Activated naive CD4-positive, alpha-beta T cell treated with anti-CD3 and anti-CD28 coated beads, Interleukin-2, amount 50 U/mL, for 72 hours (primary cell): ENCODE data around the gene DCBLD2. TPM values are rescaled to one million over a fixed set of nuclear protein-coding genes. Genes with fewer than 3 reads are reported as not detected.

ENCODE experiments used
- ATAC-seq, 2 donors: fragments of 150-1000 bp; cut with Tn5 transposase; 2 replicates each; pipeline ENCODE4 v1.10.0; 2021; ENCODE audit warnings: mild to moderate bottlenecking in 2 of 2, moderate library complexity in 2 of 2
- DNase-seq, 2 donors: peaks; one replicate each; pipeline ENCODE4 v3.0.0; 2021 to 2022; ENCODE audit warnings: low spot score in 2 of 2
- H3K27ac Mint-ChIP-seq, 2 donors: one replicate each; pipeline ENCODE4 v1.8.0; 2022; ENCODE audit warnings: mild to moderate bottlenecking in 2 of 2, mixed read lengths in 2 of 2
- H3K36me3 Mint-ChIP-seq, 2 donors: one replicate each; pipeline ENCODE4 v1.8.0; 2022; ENCODE audit warnings: mixed read lengths in 2 of 2
- H3K9me3 Mint-ChIP-seq, 2 donors: one replicate each; pipeline ENCODE4 v1.8.0; 2022; ENCODE audit warnings: mixed read lengths in 2 of 2
- total RNA-seq, 2 donors: library from RNA; stranded (reverse); gene quantifications; one replicate each; pipeline ENCODE4 v1.2.3, GENCODE V29; 2022

DCBLD2 gene
- total RNA-seq, 2 donors from 2014 or later, result 2.8 to 3.2 TPM

DNA sequence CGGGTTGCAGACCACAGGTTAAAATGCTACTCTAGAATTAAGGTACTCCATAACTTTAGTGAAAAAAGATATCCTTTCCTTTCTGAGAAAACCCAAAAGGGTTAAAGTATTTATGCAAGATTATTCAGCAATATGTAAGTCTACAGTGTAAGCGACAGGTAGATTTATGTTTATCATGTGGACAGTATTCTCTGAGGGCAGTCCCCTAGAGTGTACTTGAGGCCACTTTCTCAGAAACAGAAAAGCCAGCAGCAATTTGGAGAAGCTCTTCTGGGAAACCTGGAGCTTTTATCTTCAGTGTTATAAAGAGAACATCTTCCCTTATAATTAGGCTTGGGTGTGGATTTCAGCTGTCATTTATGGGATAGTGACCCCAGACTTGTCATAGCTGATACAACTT lies 129.5 kb downstream of the DCBLD2 start:
- H3K27ac Mint-ChIP-seq, result no peak overlapping the region
- ATAC-seq, result no peak
- no peaks in the 10 kb centered on the region for H3K36me3 Mint-ChIP-seq
- DNase-seq, result no peak
- no peaks in the 10 kb centered on the region for H3K9me3 Mint-ChIP-seq

DNA sequence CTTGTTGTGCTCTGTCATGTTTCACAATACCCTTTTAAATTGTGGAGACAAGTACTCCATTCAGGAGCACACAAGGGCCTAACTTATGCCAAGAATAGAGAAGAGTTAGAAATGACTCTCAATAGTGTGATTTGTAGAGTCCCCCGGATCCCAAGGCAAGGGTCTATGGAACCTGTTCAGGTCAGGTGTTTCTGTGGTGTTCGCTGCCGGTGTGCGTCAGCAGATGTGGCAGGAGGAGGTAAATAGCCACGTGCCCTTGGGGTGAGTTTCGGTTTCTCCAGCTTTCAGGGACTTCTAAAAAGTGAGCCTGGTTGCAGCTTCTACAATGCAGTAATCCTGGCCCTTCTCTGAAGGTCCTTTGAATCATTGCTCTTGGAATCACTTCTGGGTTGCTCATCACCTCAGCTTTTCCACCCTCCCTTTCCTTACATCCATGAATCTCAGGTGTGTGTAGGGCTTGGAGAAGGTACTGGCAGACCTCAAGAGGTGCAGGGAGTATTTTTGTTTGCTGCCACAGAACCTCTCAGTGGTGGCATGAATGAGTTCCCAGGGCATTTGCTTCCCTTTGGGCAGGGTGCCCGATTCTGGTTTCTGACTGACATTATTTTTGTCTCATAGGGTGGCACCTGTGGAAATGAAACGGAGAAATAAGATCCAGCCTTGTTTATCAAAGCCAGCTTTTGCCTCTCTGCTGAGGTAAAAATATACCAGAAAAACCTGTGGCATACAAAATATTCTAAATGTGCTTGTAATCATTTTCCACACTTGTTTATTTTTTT lies 131.0 kb downstream of the DCBLD2 start:
- ATAC-seq (peak in 1 of 2 donors; percentile 39), DNase-seq (no peak)
- Mint-ChIP-seq H3K36me3 (no peaks in the 10 kb centered on the region), H3K27ac (no peak overlapping the region), H3K9me3 (no peaks in the 10 kb centered on the region)

DNA sequence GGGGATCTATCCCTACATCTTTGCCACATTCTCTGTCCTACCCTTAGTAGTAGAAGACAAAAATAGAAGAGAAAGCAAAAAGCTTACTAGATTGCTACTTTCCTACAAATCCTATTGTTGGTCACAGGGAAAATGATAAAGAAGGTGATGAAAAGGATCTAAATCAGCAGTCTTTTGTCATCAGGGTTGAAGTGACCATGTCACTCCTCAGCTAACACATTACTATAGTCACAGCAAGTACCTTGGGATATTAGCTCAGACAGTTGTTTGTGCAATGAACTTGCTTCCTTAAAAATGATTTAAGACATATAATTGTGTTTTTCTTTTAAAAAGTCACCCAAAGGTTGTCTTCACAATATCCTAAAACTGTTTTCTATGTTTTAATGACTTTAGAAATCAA lies 132.0 kb downstream of the DCBLD2 start:
- H3K36me3 Mint-ChIP-seq, result no peaks in the 10 kb centered on the region

DNA sequence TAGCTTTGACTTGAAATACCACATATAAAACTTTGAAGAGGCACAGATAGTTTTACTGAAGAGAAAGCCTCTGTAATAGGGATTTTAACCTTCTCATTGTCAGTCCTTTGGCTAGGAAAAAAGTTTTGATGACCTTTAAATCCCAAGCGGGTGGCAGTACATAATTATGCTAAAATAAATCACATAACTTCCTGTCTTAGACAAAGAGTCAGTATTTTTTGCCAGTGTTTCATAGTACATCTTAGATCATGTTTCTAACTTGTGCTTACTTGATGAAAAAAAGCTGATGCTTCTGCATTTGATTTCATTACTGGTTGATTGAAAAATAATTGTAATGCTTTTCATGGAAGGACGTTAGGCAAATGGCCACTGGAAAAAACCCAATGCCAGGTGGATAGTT lies 132.5 kb downstream of the DCBLD2 start:
- H3K36me3 Mint-ChIP-seq, result no peaks in the 10 kb centered on the region
- no peak for ATAC-seq

More for the DNA sequence above, 132.0 kb downstream of the DCBLD2 start:
- no peaks in the 10 kb centered on the region for H3K9me3 Mint-ChIP-seq
- ATAC-seq (no peak), DNase-seq (no peak)
- no peak overlapping the region for H3K27ac Mint-ChIP-seq

DNA sequence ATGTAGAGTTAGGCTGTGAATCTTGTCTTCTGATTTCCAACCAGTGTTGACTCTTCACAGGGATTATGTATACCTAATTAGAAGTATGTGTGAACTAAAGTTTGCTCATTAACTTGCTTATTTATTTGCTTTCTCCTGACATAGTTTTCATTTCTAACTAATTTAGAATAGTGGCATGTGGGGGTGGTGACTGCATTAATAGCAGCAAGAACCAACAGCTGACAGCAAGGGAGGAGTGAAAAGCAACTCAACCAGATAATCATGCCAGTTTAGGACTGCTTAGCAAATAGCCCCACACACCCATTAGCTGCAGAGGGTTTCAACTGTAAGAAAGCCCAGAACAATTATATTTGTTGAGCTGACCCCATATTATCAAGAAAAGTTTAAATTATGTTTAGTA lies 134.6 kb downstream of the DCBLD2 start:
- ATAC-seq (no peak), DNase-seq (no peak)
- Mint-ChIP-seq H3K9me3 (no peaks in the 10 kb centered on the region), H3K36me3 (no peaks in the 10 kb centered on the region), H3K27ac (no peak overlapping the region)

More for the DNA sequence above, 132.5 kb downstream of the DCBLD2 start:
- H3K27ac Mint-ChIP-seq, result no peak overlapping the region
- H3K9me3 Mint-ChIP-seq, result no peaks in the 10 kb centered on the region
- no peak for DNase-seq

DNA sequence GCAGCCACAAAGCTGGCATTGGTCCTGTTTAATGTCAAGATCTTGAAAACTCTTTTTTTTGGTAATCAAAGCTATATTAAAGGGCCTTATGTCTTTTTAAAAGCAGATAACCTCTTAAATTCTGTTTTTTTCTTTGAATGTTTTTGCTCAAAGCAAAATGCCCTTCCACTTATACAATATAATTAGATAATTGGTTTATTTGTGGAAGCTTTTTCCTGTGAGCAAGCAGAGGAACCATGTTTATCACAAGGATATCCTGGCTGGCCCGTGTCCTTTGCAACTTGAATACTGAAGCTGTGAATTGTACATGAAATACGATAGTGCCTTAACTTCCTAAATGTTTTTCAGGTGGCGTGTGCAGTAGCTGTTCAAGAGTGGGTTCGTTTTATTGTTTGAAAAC lies 135.8 kb downstream of the DCBLD2 start:
- no peaks in the 10 kb centered on the region for H3K36me3 Mint-ChIP-seq

DNA sequence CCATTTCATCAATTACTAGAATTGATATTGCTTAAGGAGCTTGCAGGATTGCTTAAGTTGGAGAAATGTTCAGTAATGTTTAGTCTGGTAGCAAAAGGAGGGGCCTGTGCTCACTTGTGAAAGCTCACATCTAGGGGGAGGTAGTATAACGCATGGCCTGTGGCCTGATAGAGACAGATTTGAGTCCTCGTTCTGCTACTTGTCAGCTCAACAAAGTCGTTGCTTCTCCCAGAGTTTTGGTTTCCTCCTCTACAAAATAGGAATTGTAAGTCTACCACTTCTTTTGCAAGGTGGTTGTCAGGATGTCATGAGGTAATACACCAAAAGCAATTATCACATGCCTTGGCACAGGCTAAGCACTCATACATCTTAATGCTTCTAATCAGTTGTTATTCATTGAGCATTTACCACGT lies 137.0 kb downstream of the DCBLD2 start:
- ATAC-seq, result no peak
- H3K27ac Mint-ChIP-seq, result no peak overlapping the region
- no peak for DNase-seq
- no peaks in the 10 kb centered on the region for H3K36me3 Mint-ChIP-seq
- H3K9me3 Mint-ChIP-seq, result no peaks in the 10 kb centered on the region

More for the DNA sequence above, 135.8 kb downstream of the DCBLD2 start:
- no peak for ATAC-seq
- no peaks in the 10 kb centered on the region for H3K9me3 Mint-ChIP-seq
- no peak overlapping the region for H3K27ac Mint-ChIP-seq
- no peak for DNase-seq

DNA sequence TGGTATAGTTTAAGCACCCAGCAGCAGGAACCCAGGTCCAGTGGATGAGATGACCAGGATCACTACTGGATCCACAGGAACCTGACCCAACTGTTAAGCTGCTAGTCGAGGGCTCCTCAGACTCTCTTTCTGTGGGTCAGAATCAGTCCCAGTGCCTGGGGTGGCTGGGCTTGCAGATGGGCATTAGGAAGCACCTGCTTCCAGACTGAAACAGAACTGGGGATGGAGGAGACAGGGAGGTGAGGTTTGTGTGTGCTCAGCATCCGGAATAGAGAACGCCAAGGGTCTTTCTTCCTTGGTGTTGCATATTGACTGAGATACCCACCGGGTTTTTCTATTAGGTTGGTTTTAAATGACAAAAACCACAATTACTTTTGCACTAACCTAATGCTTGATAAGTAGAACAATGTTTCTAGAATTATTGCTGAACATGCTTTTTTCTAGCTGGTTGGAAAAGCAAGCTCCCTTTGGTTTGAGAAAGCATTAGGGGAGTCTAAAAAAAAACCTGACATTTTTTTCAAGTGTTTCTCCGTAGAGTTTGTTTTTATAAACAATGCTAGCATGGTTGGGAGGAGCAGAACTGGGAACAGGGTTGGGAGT lies 137.6 kb downstream of the DCBLD2 start:
- no peak for ATAC-seq

DNA sequence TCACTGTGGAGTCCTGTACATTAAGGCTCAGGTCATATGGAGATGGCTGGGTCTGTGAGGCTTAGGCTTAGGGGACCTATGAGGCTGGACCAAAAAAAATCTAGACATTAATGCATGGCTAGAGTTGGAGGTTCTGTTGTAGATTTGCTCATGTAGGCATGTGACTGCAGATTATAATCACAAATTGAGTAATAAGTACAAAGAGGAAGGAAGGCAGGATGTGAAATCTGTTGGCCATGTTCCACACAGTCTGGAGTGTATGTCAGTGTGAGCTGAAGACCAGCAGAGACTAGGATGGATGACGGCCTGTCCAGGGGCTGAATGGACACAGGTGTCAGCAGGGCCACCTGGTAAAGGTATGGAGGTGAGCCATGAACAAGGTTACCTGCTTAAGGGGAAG lies 138.4 kb downstream of the DCBLD2 start, which contains the start of gene ST3GAL6:
Gene ST3GAL6 (plus strand): TSS at position 265 of the 400 bp plus-strand sequence. CDS start 5,101 bp downstream, outside the sequence.
- Mint-ChIP-seq H3K36me3 (no peaks in the 10 kb centered on the region), H3K9me3 (no peaks in the 10 kb centered on the region), H3K27ac (peak within 1 kb of the TSS in 1 of 2 donors; percentile 12)
- ATAC-seq (no peak), DNase-seq (no peak)

More for the DNA sequence above, 137.6 kb downstream of the DCBLD2 start:
- Mint-ChIP-seq H3K27ac (no peak overlapping the region), H3K9me3 (no peaks in the 10 kb centered on the region), H3K36me3 (no peaks in the 10 kb centered on the region)
- no peak for DNase-seq

DNA sequence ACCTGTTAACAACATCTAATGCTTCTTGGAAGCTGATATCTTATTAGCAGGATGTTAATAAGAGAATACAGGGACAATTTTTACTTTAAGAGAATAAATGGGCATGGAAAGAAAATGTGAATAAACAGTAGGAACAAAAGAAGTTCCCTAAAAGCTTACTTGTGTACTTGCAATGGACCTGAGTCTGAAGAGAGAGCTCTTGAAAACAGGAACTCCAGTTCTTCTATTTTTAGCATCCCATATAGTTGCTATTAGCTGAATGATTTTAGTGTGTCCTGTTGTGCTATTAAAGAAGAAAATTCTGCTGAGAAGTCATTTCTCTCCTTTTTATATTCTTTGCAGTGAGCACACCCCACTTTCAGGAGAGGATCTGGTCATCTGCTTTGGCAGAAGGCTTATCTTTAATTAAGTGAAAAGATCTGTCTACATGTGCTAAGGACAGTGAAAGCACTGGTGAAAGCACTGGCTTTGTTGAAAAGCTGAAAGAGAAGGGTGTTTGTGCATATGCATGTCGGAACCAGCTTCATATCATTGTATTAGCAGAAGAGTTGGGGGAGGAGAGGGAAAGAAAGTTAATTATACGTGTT lies 139.8 kb downstream of the DCBLD2 start:
- Mint-ChIP-seq H3K27ac (no peak overlapping the region), H3K9me3 (no peaks in the 10 kb centered on the region), H3K36me3 (no peaks in the 10 kb centered on the region)
- DNase-seq (no peak), ATAC-seq (no peak)

DNA sequence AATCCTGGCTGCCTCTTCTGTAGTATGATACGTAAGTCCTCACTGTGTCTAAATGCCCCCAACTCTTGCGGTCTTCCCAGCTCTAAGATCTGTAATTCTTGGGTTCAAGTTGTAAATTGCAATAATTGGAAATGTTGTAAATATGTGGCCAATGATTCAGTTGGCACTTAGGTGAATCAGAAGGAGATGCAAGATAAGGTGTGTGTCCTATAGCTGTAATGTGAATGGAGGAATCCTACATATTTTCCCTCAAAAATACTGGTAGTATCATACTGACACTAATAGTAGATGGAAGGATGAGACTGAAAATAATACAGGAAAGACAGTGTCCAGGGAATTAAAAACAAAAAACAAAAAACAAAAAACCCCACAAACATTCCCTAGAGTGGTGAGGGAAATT lies 141.9 kb downstream of the DCBLD2 start:
- Mint-ChIP-seq H3K9me3 (no peaks in the 10 kb centered on the region), H3K36me3 (no peaks in the 10 kb centered on the region), H3K27ac (no peak overlapping the region)
- DNase-seq (no peak), ATAC-seq (no peak)

DNA sequence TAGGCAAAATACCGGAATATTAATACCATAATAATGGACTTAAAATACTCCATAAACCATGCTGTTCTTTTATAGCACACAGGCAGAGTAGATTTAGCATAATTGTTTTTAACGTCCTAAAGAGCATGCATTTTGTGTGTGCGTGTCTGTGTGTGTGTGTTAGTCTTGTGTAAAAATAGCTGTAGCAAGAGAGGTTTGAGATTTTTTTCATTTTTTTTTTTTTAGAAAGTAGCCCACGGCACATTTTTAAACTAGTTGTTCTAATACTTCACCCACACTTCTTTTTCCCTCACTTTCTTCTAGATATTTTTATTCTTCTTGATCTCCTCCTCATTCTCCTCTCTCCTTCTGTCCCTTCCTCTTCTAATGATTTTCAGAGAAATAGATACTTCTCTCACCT lies 145.9 kb downstream of the DCBLD2 start:
- no peak overlapping the region for H3K27ac Mint-ChIP-seq

DNA sequence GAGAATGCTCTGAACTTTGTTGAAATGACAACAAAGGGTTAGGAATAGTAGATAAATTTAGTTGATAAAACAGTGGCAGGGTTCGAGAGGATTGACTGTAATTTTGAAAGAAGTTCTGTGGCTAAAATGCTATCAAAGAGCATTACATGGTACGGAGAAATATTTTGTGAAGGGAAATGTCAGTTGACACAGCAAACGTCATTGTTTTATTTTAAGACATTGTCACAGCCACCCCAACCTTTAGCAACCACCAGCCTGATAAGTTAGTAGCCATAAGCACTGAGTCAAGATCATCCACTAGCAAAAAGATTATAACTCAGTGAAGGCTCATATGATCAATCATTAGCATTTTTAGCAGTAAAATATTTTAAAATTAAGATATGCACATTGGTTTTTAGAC lies 147.0 kb downstream of the DCBLD2 start:
- DNase-seq, result no peak
- H3K9me3 Mint-ChIP-seq, result no peaks in the 10 kb centered on the region
- no peak overlapping the region for H3K27ac Mint-ChIP-seq
- no peaks in the 10 kb centered on the region for H3K36me3 Mint-ChIP-seq
- ATAC-seq, result no peak

More for the DNA sequence above, 145.9 kb downstream of the DCBLD2 start:
- DNase-seq (no peak), ATAC-seq (no peak)
- Mint-ChIP-seq H3K36me3 (no peaks in the 10 kb centered on the region), H3K9me3 (no peaks in the 10 kb centered on the region)

DNA sequence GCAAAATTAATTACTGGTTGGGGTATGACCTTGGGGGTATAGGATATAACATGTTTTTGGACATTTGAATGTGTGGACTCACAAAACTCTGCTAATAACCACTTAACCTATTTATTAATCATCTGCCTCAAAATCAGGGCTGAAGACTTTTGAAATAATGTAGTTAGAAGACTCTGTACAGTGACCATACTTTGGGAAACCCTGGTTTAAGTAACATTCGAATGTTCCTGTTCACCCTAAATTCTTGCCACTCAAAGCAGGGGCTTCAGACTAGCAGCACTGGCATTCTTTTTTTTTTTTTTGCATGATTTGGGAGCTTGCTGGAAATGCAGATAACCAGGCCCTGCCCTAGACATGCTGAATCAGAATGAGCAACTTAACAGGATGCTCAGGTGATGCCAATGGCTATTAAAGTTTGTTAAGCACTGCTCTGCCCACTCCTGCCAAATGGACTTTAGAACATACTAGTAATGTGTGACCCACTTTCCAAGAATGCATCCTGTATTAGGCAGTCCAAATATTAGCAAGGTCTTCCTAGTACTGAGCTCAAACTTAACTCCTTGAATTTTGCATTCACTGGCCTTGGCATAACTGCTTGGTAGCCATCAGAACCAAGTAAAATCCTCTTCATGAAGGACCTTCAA lies 151.1 kb downstream of the DCBLD2 start:
- Mint-ChIP-seq H3K36me3 (no peaks in the 10 kb centered on the region), H3K9me3 (no peaks in the 10 kb centered on the region)
- no peak for ATAC-seq

DNA sequence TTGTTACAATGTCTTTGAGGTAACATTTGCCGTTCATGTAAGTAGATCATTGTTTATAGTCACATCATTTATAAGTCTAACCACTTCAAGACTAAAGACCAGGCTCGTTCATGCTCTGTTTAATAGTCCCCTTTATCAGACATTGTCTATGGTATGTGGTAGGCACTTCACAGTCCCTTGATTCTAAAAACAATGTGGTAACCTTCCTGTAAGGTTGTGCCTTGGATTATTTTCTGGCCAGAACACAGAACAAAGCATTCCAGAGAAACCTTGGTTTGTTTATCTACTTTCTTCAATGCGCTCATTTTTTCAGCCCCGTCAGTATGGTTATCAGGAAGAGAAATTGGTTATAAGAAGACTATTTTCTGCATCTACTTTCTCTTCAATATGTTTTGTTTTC lies 154.6 kb downstream of the DCBLD2 start:
- Mint-ChIP-seq H3K36me3 (no peaks in the 10 kb centered on the region), H3K9me3 (no peaks in the 10 kb centered on the region), H3K27ac (no peak overlapping the region)
- no peak for DNase-seq
- no peak for ATAC-seq

More for the DNA sequence above, 151.1 kb downstream of the DCBLD2 start:
- no peak for DNase-seq
- H3K27ac Mint-ChIP-seq, result no peak overlapping the region

DNA sequence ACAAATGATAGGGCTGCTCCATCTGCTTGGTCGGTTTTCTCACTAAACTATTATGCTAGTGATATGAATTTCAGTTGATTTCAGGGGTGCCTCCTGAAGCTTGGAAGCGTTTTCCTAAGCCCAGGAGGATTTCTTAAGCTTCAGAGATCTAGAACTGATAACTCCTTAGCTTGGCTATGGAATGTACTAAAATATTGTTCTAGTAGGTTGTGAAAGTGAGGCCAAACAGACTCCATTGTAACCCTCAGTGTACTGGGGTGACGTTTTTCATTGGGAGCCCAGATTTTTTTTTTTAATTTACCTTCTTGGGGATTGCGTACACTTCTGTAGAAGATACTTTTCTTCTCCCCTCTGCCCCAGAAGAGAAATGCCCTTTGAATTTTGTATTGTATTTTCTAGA lies 155.4 kb downstream of the DCBLD2 start:
- Mint-ChIP-seq H3K36me3 (no peaks in the 10 kb centered on the region), H3K9me3 (no peaks in the 10 kb centered on the region), H3K27ac (no peak overlapping the region)
- no peak for ATAC-seq
- DNase-seq, result no peak
